ENCODE measurements around the gene IFNLR1. TPM values are rescaled to one million over a fixed set of nuclear protein-coding genes. Genes with fewer than 3 reads are reported as not detected.

The IFNLR1 gene
- total RNA-seq, 4 donors from 2014 or later, result 2.6 to 37.4 (median 12.7) TPM

DNA sequence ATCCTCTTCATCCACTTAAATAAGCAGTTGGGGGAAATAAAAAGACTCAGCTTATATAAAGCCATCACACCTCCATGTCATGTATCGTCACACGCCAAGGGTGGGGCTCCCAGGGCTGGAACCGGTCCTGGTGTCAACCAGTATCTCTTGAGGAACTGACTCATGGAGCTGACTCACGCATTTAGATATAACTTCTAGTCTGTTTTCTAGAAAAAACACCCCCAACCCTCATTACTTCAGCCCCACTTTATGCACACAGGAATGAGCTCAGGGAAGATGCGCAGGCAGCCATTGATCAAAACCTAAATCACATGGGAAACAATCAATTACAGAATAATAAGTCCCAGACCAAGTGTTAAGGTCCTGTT lies 37.2 kb downstream of the IFNLR1 start:
- Histone ChIP-seq H3K27ac (peak overlapping the region in 3 of 4 donors; percentile 3 to 73 (median 69)), H3K9me3 (no peaks in the 10 kb centered on the region), H3K4me1 (peaks cover 3 to 19% (median 16%) of the 10 kb centered on the region in 4 donors), H3K36me3 (no peaks in the 10 kb centered on the region), H3K4me3 (peak overlapping the region in 1 of 4 donors; percentile 9), H3K27me3 (peaks cover 15% of the 10 kb centered on the region)
- peak; percentile 74 for DNase-seq
- in situ Hi-C loops (cut with MboI; ENCODE audit: low pct_ligation_motif_present in 1 of 4, low pct_unique_long_range_greater_than_20kb in 1 of 4, low sequenced_read_pairs in 3 of 4), result no loop called here
- WGBS, 2 donors (ENCODE audit: low coverage in 1 of 2), result 40% methylated on average over 5 of the region's 5 CpGs; no CpG with 5 or more reads in 1 of the 2 donors
- intact Hi-C loops (cut with DNase I; ENCODE audit: low total_unique reads), result no loop called here
- no peak for TF ChIP-seq EP300 (IDR thresholded peaks at IDR 0.05; ENCODE audit: low read depth)
- TF ChIP-seq POLR2AphosphoS5 (IDR thresholded peaks at IDR 0.05), result peak in 1 of 3 donors; percentile 23

DNA sequence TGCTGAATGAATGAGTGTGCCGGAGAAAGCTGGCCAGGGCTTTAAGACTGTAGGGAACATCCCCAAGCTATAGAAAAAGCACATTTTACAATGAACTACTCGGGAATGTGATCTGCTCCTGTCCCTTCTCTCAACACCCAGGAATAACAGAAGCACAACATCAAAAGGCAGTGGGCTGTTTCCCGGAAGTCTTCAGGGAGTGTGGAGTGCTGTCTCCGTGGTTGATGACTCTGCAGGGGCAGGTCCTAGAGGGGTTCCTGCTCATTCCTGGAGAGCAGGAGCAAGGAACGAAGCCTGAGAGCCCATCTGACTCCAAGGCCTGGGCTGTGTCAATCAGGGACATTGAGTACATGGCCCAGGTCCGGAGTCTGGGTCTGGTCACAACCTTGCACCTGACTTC lies 39.3 kb downstream of the IFNLR1 start:
- intact Hi-C loops (cut with DNase I; ENCODE audit: low total_unique reads), result no loop called here

DNA sequence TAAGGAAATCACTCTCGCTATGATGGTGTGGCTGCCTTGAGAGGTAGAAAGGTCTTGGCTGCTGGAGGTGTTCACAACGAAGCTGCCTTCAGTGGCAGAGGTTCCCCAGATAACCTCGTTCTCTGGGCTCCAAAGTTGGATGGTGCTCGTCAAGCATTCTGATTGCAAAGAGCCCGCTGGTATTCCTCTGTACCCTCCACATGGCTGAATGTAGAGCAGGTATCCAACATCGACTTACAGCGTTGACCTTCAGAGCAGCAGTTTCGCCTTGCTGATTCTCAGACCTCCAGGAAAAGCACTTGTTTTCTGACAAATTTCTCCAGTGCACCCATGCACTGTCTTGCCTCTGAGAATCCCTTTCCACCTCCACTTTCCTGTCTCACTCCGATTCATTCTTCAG lies 39.9 kb downstream of the IFNLR1 start:
- peaks cover 3 to 28% (median 22%) of the 10 kb centered on the region in 4 donors for H3K4me1 ChIP-seq
- WGBS, 2 donors (ENCODE audit: low coverage in 1 of 2), result 87 to 92% methylated on average over 4 to 9 of the region's 9 CpGs
- TF ChIP-seq, protein P1, sequence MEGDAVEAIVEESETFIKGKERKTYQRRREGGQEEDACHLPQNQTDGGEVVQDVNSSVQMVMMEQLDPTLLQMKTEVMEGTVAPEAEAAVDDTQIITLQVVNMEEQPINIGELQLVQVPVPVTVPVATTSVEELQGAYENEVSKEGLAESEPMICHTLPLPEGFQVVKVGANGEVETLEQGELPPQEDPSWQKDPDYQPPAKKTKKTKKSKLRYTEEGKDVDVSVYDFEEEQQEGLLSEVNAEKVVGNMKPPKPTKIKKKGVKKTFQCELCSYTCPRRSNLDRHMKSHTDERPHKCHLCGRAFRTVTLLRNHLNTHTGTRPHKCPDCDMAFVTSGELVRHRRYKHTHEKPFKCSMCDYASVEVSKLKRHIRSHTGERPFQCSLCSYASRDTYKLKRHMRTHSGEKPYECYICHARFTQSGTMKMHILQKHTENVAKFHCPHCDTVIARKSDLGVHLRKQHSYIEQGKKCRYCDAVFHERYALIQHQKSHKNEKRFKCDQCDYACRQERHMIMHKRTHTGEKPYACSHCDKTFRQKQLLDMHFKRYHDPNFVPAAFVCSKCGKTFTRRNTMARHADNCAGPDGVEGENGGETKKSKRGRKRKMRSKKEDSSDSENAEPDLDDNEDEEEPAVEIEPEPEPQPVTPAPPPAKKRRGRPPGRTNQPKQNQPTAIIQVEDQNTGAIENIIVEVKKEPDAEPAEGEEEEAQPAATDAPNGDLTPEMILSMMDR (IDR thresholded peaks at IDR 0.05), result no peak
- TF ChIP-seq EP300 (IDR thresholded peaks at IDR 0.05; ENCODE audit: low read depth) (no peak), POLR2A (IDR thresholded peaks at IDR 0.05) (no peak), POLR2AphosphoS5 (IDR thresholded peaks at IDR 0.05) (no peak)
- no peak for DNase-seq
- intact Hi-C loops (cut with DNase I; ENCODE audit: low total_unique reads), result no loop called here
- no peak overlapping the region for H3K4me3 ChIP-seq
- in situ Hi-C loops (cut with MboI; ENCODE audit: low pct_ligation_motif_present in 1 of 4, low pct_unique_long_range_greater_than_20kb in 1 of 4, low sequenced_read_pairs in 3 of 4), result no loop called here
- no peak overlapping the region for H3K27ac ChIP-seq
- H3K9me3 ChIP-seq, result no peaks in the 10 kb centered on the region
- H3K27me3 ChIP-seq, result peaks cover 15% of the 10 kb centered on the region
- no peaks in the 10 kb centered on the region for H3K36me3 ChIP-seq

More for the DNA sequence above, 39.3 kb downstream of the IFNLR1 start:
- Histone ChIP-seq H3K27ac (no peak overlapping the region), H3K36me3 (no peaks in the 10 kb centered on the region), H3K9me3 (no peaks in the 10 kb centered on the region), H3K4me1 (peaks cover 3 to 28% (median 22%) of the 10 kb centered on the region in 4 donors), H3K4me3 (no peak overlapping the region), H3K27me3 (peaks cover 15% of the 10 kb centered on the region)
- no peak for DNase-seq
- in situ Hi-C loops (cut with MboI; ENCODE audit: low pct_ligation_motif_present in 1 of 4, low pct_unique_long_range_greater_than_20kb in 1 of 4, low sequenced_read_pairs in 3 of 4), result no loop called here
- 53 to 69% methylated on average over 4 to 6 of the region's 6 CpGs for WGBS, 2 donors (ENCODE audit: low coverage in 1 of 2)
- TF ChIP-seq, protein P1 (IDR thresholded peaks at IDR 0.05), result no peak
- TF ChIP-seq POLR2A (IDR thresholded peaks at IDR 0.05) (no peak), POLR2AphosphoS5 (IDR thresholded peaks at IDR 0.05) (no peak), EP300 (IDR thresholded peaks at IDR 0.05; ENCODE audit: low read depth) (no peak)

DNA sequence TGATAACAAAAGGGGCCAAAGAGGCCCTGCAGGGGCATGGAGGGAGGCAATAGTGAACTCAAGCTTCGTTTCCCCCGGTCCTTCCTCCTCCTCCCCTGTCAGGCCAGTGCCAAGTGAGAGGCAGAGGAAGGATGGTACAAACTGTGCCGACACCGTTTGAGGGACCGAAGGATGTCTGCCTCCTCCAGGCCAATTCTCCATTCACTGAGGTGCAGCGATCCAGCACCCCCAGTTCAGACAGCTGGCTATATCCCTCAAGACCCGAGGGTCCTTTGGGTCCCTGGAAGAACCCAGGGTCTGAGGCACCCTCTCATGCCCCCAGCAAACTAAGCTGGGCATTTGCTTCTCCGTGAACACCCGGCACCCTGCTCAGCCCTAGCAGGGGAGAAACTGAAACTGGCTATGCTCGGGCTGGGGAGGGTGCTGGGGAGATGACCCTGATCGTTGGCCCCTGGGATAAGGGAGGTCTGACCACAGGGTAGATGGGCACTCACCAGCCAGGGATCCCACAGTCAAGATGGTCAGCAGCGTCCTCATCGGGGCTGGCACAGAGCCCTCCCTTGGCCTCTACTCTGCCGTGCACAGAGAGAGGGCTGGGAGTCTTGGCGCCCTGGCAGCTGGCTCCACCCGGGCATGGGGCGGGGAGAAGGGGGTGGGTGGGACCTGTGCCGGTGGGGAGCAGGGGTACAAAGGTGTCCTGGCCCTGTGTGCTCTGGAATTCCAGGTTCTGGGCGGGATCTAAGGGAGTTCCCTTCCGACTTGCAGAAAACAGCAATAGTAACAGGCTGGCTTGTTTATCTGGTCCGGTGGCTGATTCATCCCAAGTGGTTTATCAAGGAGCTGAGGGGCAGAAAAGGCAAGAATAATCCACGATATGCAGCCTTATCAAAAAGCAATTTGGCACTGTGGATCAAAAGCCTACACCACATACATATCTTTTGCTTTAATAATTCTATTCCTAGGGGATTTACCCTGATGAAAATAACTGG lies 44.2 kb downstream of the IFNLR1 start, which contains the start of gene IL22RA1:
TSS of gene IL22RA1 (minus strand) at position 595 of the 989 bp plus-strand sequence. CDS start at position 537, 58 bp downstream.
- in situ Hi-C loops (cut with MboI; ENCODE audit: low pct_ligation_motif_present in 1 of 4, low pct_unique_long_range_greater_than_20kb in 1 of 4, low sequenced_read_pairs in 3 of 4) (no loop called here), intact Hi-C loops (cut with DNase I; ENCODE audit: low total_unique reads) (no loop called here)
- Histone ChIP-seq H3K4me3 (peak within 1 kb of the TSS in 3 of 4 donors; percentile 37 to 52 (median 47)), H3K27ac (peak within 1 kb of the TSS; percentile 58 to 71 (median 67)), H3K27me3 (no peaks in the 10 kb centered on the region), H3K36me3 (no peaks in the 10 kb centered on the region), H3K4me1 (peaks cover 0 to 12% (median 6%) of the 10 kb centered on the region in 4 donors), H3K9me3 (no peaks in the 10 kb centered on the region)
- DNase-seq, result peak; percentile 84
- TF ChIP-seq EP300 (IDR thresholded peaks at IDR 0.05; ENCODE audit: low read depth) (no peak), POLR2AphosphoS5 (IDR thresholded peaks at IDR 0.05) (peak; percentile 40 to 74 (median 50)), POLR2A (IDR thresholded peaks at IDR 0.05) (peak; percentile 68)
- TF ChIP-seq, protein P1 (IDR thresholded peaks at IDR 0.05), result no peak
- WGBS, 2 donors (ENCODE audit: low coverage in 1 of 2), result 25 to 30% methylated on average over 3 to 22 of the region's 22 CpGs

All from transverse colon (tissue), 4 donors.